GM19035 (cell line): ENCODE measurements around the gene KCNC2.

ENCODE experiments used
- ATAC-seq: cut with Tn5 transposase; IDR thresholded peaks from one replicate; pipeline ENCODE4 v1.9.1; 2021; ENCODE audit not compliant: unreplicated experiment

KCNC2 gene

GRCh38 chr12:75162845-75163244 lies 46.8 kb downstream of the KCNC2 start:
- ATAC-seq, result no peak

GRCh38 chr12:75161488-75161887 lies 48.2 kb downstream of the KCNC2 start:
- no peak for ATAC-seq

- ATAC-seq, result no peak
Observed at GRCh38 chr12:75157385-75157784, 52.3 kb downstream of the KCNC2 start.

GRCh38 chr12:75155962-75156361 lies 53.7 kb downstream of the KCNC2 start:
- ATAC-seq, result no peak

GRCh38 chr12:75154388-75154787 lies 55.3 kb downstream of the KCNC2 start:
- ATAC-seq, result no peak

GRCh38 chr12:75139196-75139595 lies 70.4 kb downstream of the KCNC2 start:
- no peak for ATAC-seq

- no peak for ATAC-seq
Observed at GRCh38 chr12:75137896-75138295, 71.7 kb downstream of the KCNC2 start.

GRCh38 chr12:75135026-75135425 lies 74.6 kb downstream of the KCNC2 start:
- no peak for ATAC-seq

GRCh38 chr12:75130811-75131210 lies 78.8 kb downstream of the KCNC2 start:
- ATAC-seq, result no peak

GRCh38 chr12:75129275-75129674 lies 80.4 kb downstream of the KCNC2 start:
- no peak for ATAC-seq

- no peak for ATAC-seq
Observed at GRCh38 chr12:75121036-75121705, 88.5 kb downstream of the KCNC2 start.

- no peak for ATAC-seq
Observed at GRCh38 chr12:75120311-75120711, 89.3 kb downstream of the KCNC2 start.

GRCh38 chr12:75116646-75117198 lies 92.9 kb downstream of the KCNC2 start:
- no peak for ATAC-seq

GRCh38 chr12:75115748-75116147 lies 93.9 kb downstream of the KCNC2 start:
- no peak for ATAC-seq

GRCh38 chr12:75103822-75104221 lies 105.8 kb downstream of the KCNC2 start:
- ATAC-seq, result no peak

GRCh38 chr12:75101781-75102180 lies 107.9 kb downstream of the KCNC2 start:
- ATAC-seq, result no peak

GRCh38 chr12:75099210-75099609 lies 110.4 kb downstream of the KCNC2 start:
- ATAC-seq, result no peak

GRCh38 chr12:75097003-75097402 lies 112.6 kb downstream of the KCNC2 start:
- no peak for ATAC-seq

- ATAC-seq, result no peak
Observed at GRCh38 chr12:75087654-75088053, 122.0 kb downstream of the KCNC2 start.

GRCh38 chr12:75086091-75087038 lies 123.3 kb downstream of the KCNC2 start:
- no peak for ATAC-seq

GRCh38 chr12:75081305-75081704 lies 128.3 kb downstream of the KCNC2 start:
- no peak for ATAC-seq

GRCh38 chr12:75080582-75080981 lies 129.1 kb downstream of the KCNC2 start:
- no peak for ATAC-seq
